GM19023 (cell line): Measurements from ENCODE around the gene CLDN12.
"Not testable (repeated sequence)": the region's sequence is repeated elsewhere in the genome, so short reads cannot be mapped to it uniquely, and the experiment has no call there.

ENCODE experiments used
- ATAC-seq: cut with Tn5 transposase; IDR thresholded peaks from one replicate; pipeline ENCODE4 v1.9.1; 2021; ENCODE audit warnings: mild to moderate bottlenecking, moderate library complexity; ENCODE audit not compliant: unreplicated experiment

The CLDN12 gene

GRCh38 chr7:90432752-90433151, 29.5 kb downstream of the CLDN12 start:
- no peak for ATAC-seq

- no peak for ATAC-seq
Measured at GRCh38 chr7:90433221-90433620, 30.0 kb downstream of the CLDN12 start.

GRCh38 chr7:90445633-90446032, 42.4 kb downstream of the CLDN12 start:
- ATAC-seq: no peak

GRCh38 chr7:90446137-90446899, 43.1 kb downstream of the CLDN12 start:
- ATAC-seq: no peak

GRCh38 chr7:90453259-90453891, 50.1 kb downstream of the CLDN12 start:
- no peak for ATAC-seq

- ATAC-seq: no peak
Measured at GRCh38 chr7:90453931-90454330, 50.7 kb downstream of the CLDN12 start.

- ATAC-seq: peak; percentile 93
Measured at GRCh38 chr7:90455163-90456030, 52.1 kb downstream of the CLDN12 start.

- no peak for ATAC-seq
Measured at GRCh38 chr7:90458104-90458503, 54.8 kb downstream of the CLDN12 start.

GRCh38 chr7:90459888-90460287, 56.6 kb downstream of the CLDN12 start:
- ATAC-seq: no peak

GRCh38 chr7:90461219-90461618, 58.0 kb downstream of the CLDN12 start:
- no peak for ATAC-seq

- ATAC-seq: not testable (repeated sequence)
Measured at GRCh38 chr7:90463151-90463628, 59.9 kb downstream of the CLDN12 start.
